Measurements from ENCODE around the gene IER3. TPM values are rescaled to one million over a fixed set of nuclear protein-coding genes. Genes with fewer than 3 reads are reported as not detected.

The IER3 gene
- total and polyA plus RNA-seq, 2 of the 13 experiments (the other 11 are each of a cell fraction or from before 2014, with no cell fraction given) = 51.1 to 131 TPM

GRCh38 chr6:30763618-30764489, 19.5 kb upstream of the IER3 start (continued):
- TF ChIP-seq RAD51 (IDR thresholded peaks at IDR 0.05; ENCODE audit: borderline replicate concordance) = no peak
- TF ChIP-seq GTF2F1 (IDR thresholded peaks at IDR 0.05; ENCODE audit: low read length) = peak; percentile 37; the same call in 1 of the 2 replicates
- no peak for TF ChIP-seq SOX6 (IDR thresholded peaks at IDR 0.05)
- peak; percentile 99 for TF ChIP-seq SOX6 (CRISPR knock-in tag; IDR thresholded peaks at IDR 0.05)
- TF ChIP-seq TFDP1 (CRISPR knock-in tag; IDR thresholded peaks at IDR 0.05; ENCODE audit: borderline replicate concordance) = peak; percentile 70; the same call in 1 of the 2 replicates
- peak; percentile 48; the same call in 1 of the 2 replicates for TF ChIP-seq TGIF2 (CRISPR knock-in tag; IDR thresholded peaks at IDR 0.05)
- peak; percentile 93 for TF ChIP-seq ZNF670 (CRISPR knock-in tag; IDR thresholded peaks at IDR 0.05; ENCODE audit: borderline replicate concordance)
- peak; percentile 95 for TF ChIP-seq ARID5B (CRISPR knock-in tag; IDR thresholded peaks at IDR 0.05)
- TF ChIP-seq ZNF335 (CRISPR knock-in tag; IDR thresholded peaks at IDR 0.05) = peak; percentile 46; the same call in 1 of the 2 replicates
- no peak for TF ChIP-seq DNMT1 (CRISPR knock-in tag; IDR thresholded peaks at IDR 0.05)
- no peak for TF ChIP-seq U2AF1 (optimal IDR thresholded peaks at IDR 0.05; ENCODE audit: low read depth, low read length)
- no peak for TF ChIP-seq ZNF552 (CRISPR knock-in tag; IDR thresholded peaks at IDR 0.05; ENCODE audit: borderline replicate concordance)
- TF ChIP-seq NCOA2 (CRISPR knock-in tag; IDR thresholded peaks at IDR 0.05) = peak; percentile 93
- no peak for TF ChIP-seq ZNF367 (CRISPR knock-in tag; IDR thresholded peaks at IDR 0.05; ENCODE audit: borderline replicate concordance)
- peak; percentile 72; the same call in 1 of the 2 replicates for TF ChIP-seq HMGXB3 (CRISPR knock-in tag; IDR thresholded peaks at IDR 0.05; ENCODE audit: borderline replicate concordance)
- TF ChIP-seq NFKB2 (CRISPR knock-in tag; IDR thresholded peaks at IDR 0.05; ENCODE audit: borderline replicate concordance) = peak; percentile 70; the same call in 1 of the 2 replicates
